H9 (cell line): ENCODE results near the gene GLRA3. TPM values are rescaled to one million over a fixed set of nuclear protein-coding genes. Genes with fewer than 3 reads are reported as not detected.

Experiments used
- DNase-seq: peaks from one replicate; pipeline ENCODE4 v3.0.0-alpha.2; 2017
- H2AFZ ChIP-seq: one replicate; pipeline ENCODE4 v1.6.1; 2013; ENCODE audit warnings: mild to moderate bottlenecking, low read length, control low read depth, moderate library complexity
- H2AK5ac ChIP-seq: 2 replicates; pipeline ENCODE4 v1.6.1; 2013; ENCODE audit warnings: low read length, control low read depth, mixed read lengths; ENCODE audit not compliant: insufficient read length
- H2BK120ac ChIP-seq: one replicate; pipeline ENCODE4 v1.6.1; 2013; ENCODE audit warnings: low read depth, mild to moderate bottlenecking, low read length, control low read depth, inconsistent platforms; ENCODE audit not compliant: poor library complexity, severe bottlenecking
- H2BK12ac ChIP-seq: 2 replicates; pipeline ENCODE4 v1.6.1; 2013; ENCODE audit warnings: low read length, control low read depth, mixed read lengths, low read depth; ENCODE audit not compliant: insufficient read length
- H2BK15ac ChIP-seq: 2 replicates; pipeline ENCODE4 v1.6.1; 2013; ENCODE audit warnings: low read depth, low read length, control low read depth
- H2BK20ac ChIP-seq: one replicate; pipeline ENCODE4 v1.6.1; 2013; ENCODE audit warnings: low read depth, mild to moderate bottlenecking, low read length, control low read depth, inconsistent platforms; ENCODE audit not compliant: poor library complexity, severe bottlenecking
- H2BK5ac ChIP-seq: 2 replicates; pipeline ENCODE4 v1.6.1; 2013; ENCODE audit warnings: low read length, control low read depth, mixed read lengths; ENCODE audit not compliant: insufficient read length
- H3K14ac ChIP-seq: 2 replicates; pipeline ENCODE4 v1.6.1; 2013; ENCODE audit warnings: low read length, control low read depth; ENCODE audit not compliant: insufficient read depth
- H3K18ac ChIP-seq: 2 replicates; pipeline ENCODE4 v1.6.1; 2013; ENCODE audit warnings: low read depth, mild to moderate bottlenecking, mixed read lengths, low read length, control low read depth; ENCODE audit not compliant: insufficient read length
- H3K23ac ChIP-seq: 2 replicates; pipeline ENCODE4 v1.6.1; 2013; ENCODE audit warnings: low read length, control low read depth, mixed read lengths, low read depth; ENCODE audit not compliant: insufficient read length
- H3K23me2 ChIP-seq: 2 replicates; pipeline ENCODE4 v1.6.1; 2013; ENCODE audit warnings: low read depth, mild to moderate bottlenecking, mixed read lengths, low read length, control low read depth; ENCODE audit not compliant: insufficient read length, poor library complexity, severe bottlenecking
- H3K27ac ChIP-seq: 2 replicates; pipeline ENCODE4 v1.5.1; 2013; ENCODE audit warnings: low read length, control low read depth, mixed read lengths, low read depth; ENCODE audit not compliant: insufficient read length
- H3K27me3 ChIP-seq: 2 replicates; pipeline ENCODE4 v1.6.1; 2013; ENCODE audit warnings: low read length, control low read depth, inconsistent platforms; ENCODE audit not compliant: insufficient read depth
- H3K4ac ChIP-seq: 2 replicates; pipeline ENCODE4 v1.6.1; 2013; ENCODE audit warnings: low read depth, mild to moderate bottlenecking, control low read depth, inconsistent platforms, low read length, moderate library complexity
- H3K4me1 ChIP-seq: 2 replicates; pipeline ENCODE4 v1.6.1; 2013; ENCODE audit warnings: low read length, control low read depth, inconsistent platforms; ENCODE audit not compliant: insufficient read depth
- H3K4me2 ChIP-seq: 2 replicates; pipeline ENCODE4 v1.6.1; 2013; ENCODE audit warnings: low read length, control low read depth, mixed read lengths; ENCODE audit not compliant: insufficient read length, insufficient read depth
- H3K56ac ChIP-seq: 2 replicates; pipeline ENCODE4 v1.6.1; 2013; ENCODE audit warnings: low read depth, mild to moderate bottlenecking, mixed read lengths, low read length, control low read depth; ENCODE audit not compliant: insufficient read length
- H3K79me1 ChIP-seq: 2 replicates; pipeline ENCODE4 v1.6.1; 2013; ENCODE audit warnings: low read depth, mild to moderate bottlenecking, moderate library complexity, low read length, control low read depth, inconsistent platforms; ENCODE audit not compliant: insufficient read depth, poor library complexity, severe bottlenecking
- H3K79me2 ChIP-seq: 2 replicates; pipeline ENCODE4 v1.6.1; 2013; ENCODE audit warnings: low read length, control low read depth, inconsistent platforms; ENCODE audit not compliant: insufficient read depth
- H3K9ac ChIP-seq: 2 replicates; pipeline ENCODE4 v1.6.1; 2013; ENCODE audit warnings: low read length, control low read depth, mixed read lengths; ENCODE audit not compliant: insufficient read length; ENCODE audit errors: extremely low read depth
- H3K9me3 ChIP-seq: one replicate; pipeline ENCODE4 v1.6.1; 2013; ENCODE audit warnings: low read depth, low read length, inconsistent platforms; ENCODE audit not compliant: control insufficient read depth
- H3T11ph ChIP-seq: one replicate; pipeline ENCODE4 v1.6.1; 2013; ENCODE audit warnings: mild to moderate bottlenecking, low read length, control low read depth, inconsistent platforms
- H4K20me1 ChIP-seq: one replicate; pipeline ENCODE4 v1.6.1; 2013; ENCODE audit not compliant: control insufficient read depth, insufficient read length, insufficient read depth
- H4K5ac ChIP-seq: 2 replicates; pipeline ENCODE4 v1.6.1; 2013; ENCODE audit warnings: low read depth, mild to moderate bottlenecking, mixed read lengths, low read length, control low read depth; ENCODE audit not compliant: insufficient read length
- H4K8ac ChIP-seq: replicated peaks from 2 replicates; pipeline ENCODE4 v1.6.1; 2013; ENCODE audit warnings: low read length, control low read depth, mixed read lengths, low read depth; ENCODE audit not compliant: insufficient read length
- H4K91ac ChIP-seq: 2 replicates; pipeline ENCODE4 v1.6.1; 2013; ENCODE audit warnings: low read depth, mild to moderate bottlenecking, moderate library complexity, mixed read lengths, low read length, control low read depth; ENCODE audit not compliant: insufficient read length
- H3K27ac Mint-ChIP-seq, 3 experiments: 2 replicates in 2 of 3; 3 replicates in 1 of 3; pipeline ENCODE4 v1.8.0; 2020 to 2021; ENCODE audit warnings: mixed read lengths in 3 of 3, mild to moderate bottlenecking in 1 of 3, moderate library complexity in 1 of 3
- H3K27me3 Mint-ChIP-seq: 2 replicates; pipeline ENCODE4 v1.8.0; 2021; ENCODE audit warnings: low read depth, mild to moderate bottlenecking, moderate library complexity, mixed read lengths
- H3K36me3 Mint-ChIP-seq, 3 experiments: 2 replicates in 2 of 3; 3 replicates in 1 of 3; pipeline ENCODE4 v1.8.0; 2020 to 2021; ENCODE audit warnings: low read depth in 3 of 3, mixed read lengths in 3 of 3; ENCODE audit not compliant: insufficient read depth in 1 of 3
- H3K4me1 Mint-ChIP-seq, 2 experiments: 2 replicates each; pipeline ENCODE4 v1.8.0; 2020; ENCODE audit warnings: mixed read lengths in 2 of 2
- H3K4me3 Mint-ChIP-seq, 2 experiments: 2 replicates in 1 of 2; 3 replicates in 1 of 2; pipeline ENCODE4 v1.8.0; 2020 to 2021; ENCODE audit warnings: mild to moderate bottlenecking in 2 of 2, mixed read lengths in 2 of 2, moderate library complexity in 1 of 2
- H3K9me3 Mint-ChIP-seq, 2 experiments: 2 replicates in 1 of 2; 3 replicates in 1 of 2; pipeline ENCODE4 v1.8.0; 2020; ENCODE audit warnings: mild to moderate bottlenecking in 2 of 2, mixed read lengths in 2 of 2, moderate library complexity in 1 of 2
- WGBS: extraction: QIAGEN DNeasy Blood & Tissue Kit; methylation state at CpG from one replicate; pipeline ENCODE4 v1.1.7; 2013; ENCODE audit warnings: missing lambda C conversion rate, low lambda C conversion rate, mixed read lengths; ENCODE audit not compliant: insufficient read length; ENCODE audit errors: extremely low coverage; 5-methylcytosine and 5-hydroxymethylcytosine counted together
- total RNA-seq: library from RNA; stranded (reverse); gene quantifications from 2 replicates; pipeline ENCODE4 v1.2.1, GENCODE V29; 2021
- TF ChIP-seq, protein P1 (sequence below): fragments of 200-600 bp; sonication (generic); conservative IDR thresholded peaks from 3 replicates; pipeline ENCODE4 v1.8.0; 2021; ENCODE audit warnings: antibody characterized with exemption, mild to moderate bottlenecking

The GLRA3 gene
- total RNA-seq, 1 experiment from 2014 or later: 0.09 TPM

GRCh38 chr4:174763454-174764104, 65.5 kb downstream of the GLRA3 start:
- no peak overlapping the region for H4K8ac ChIP-seq
- TF ChIP-seq, protein P1, sequence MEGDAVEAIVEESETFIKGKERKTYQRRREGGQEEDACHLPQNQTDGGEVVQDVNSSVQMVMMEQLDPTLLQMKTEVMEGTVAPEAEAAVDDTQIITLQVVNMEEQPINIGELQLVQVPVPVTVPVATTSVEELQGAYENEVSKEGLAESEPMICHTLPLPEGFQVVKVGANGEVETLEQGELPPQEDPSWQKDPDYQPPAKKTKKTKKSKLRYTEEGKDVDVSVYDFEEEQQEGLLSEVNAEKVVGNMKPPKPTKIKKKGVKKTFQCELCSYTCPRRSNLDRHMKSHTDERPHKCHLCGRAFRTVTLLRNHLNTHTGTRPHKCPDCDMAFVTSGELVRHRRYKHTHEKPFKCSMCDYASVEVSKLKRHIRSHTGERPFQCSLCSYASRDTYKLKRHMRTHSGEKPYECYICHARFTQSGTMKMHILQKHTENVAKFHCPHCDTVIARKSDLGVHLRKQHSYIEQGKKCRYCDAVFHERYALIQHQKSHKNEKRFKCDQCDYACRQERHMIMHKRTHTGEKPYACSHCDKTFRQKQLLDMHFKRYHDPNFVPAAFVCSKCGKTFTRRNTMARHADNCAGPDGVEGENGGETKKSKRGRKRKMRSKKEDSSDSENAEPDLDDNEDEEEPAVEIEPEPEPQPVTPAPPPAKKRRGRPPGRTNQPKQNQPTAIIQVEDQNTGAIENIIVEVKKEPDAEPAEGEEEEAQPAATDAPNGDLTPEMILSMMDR: no peak
- H3K9me3 ChIP-seq: no peaks in the 10 kb centered on the region
- H2AFZ ChIP-seq: no peak overlapping the region
- H3K4me1 Mint-ChIP-seq: peaks cover 5% of the 10 kb centered on the region in 2 experiments; a peak in 3 of 4 replicates
- WGBS: 100% methylated on average over 1 of the region's 4 CpGs
- H3K9ac ChIP-seq: no peak overlapping the region
- H2BK120ac ChIP-seq: no peak overlapping the region
- H2BK5ac ChIP-seq: no peak overlapping the region
- H3K4me3 Mint-ChIP-seq: no peak overlapping the region
- H4K20me1 ChIP-seq: no peaks in the 10 kb centered on the region
- H3K27me3 ChIP-seq: no peaks in the 10 kb centered on the region
- H3K23ac ChIP-seq: no peak overlapping the region
- DNase-seq: no peak
- no peaks in the 10 kb centered on the region for H3K36me3 Mint-ChIP-seq
- no peak overlapping the region for H3K4ac ChIP-seq
- H2BK20ac ChIP-seq: no peak overlapping the region
- no peak overlapping the region for H3K14ac ChIP-seq
- no peaks in the 10 kb centered on the region for H3K27me3 Mint-ChIP-seq
- H3K4me2 ChIP-seq: no peak overlapping the region
- H3K9me3 Mint-ChIP-seq: no peaks in the 10 kb centered on the region
- no peak overlapping the region for H3K18ac ChIP-seq
- H3K79me2 ChIP-seq: no peaks in the 10 kb centered on the region
- H2BK15ac ChIP-seq: no peak overlapping the region
- no peak overlapping the region for H4K91ac ChIP-seq
- H3K27ac Mint-ChIP-seq: peak overlapping the region in 1 of 3 experiments; percentile 5; a peak in 1 of 7 replicates
- H3K79me1 ChIP-seq: no peaks in the 10 kb centered on the region
- no peak overlapping the region for H3T11ph ChIP-seq
- H4K5ac ChIP-seq: no peak overlapping the region
- no peak overlapping the region for H3K27ac ChIP-seq
- H2AK5ac ChIP-seq: no peak overlapping the region
- H3K23me2 ChIP-seq: no peaks in the 10 kb centered on the region
- H2BK12ac ChIP-seq: no peak overlapping the region
- no peak overlapping the region for H3K56ac ChIP-seq
- no peaks in the 10 kb centered on the region for H3K4me1 ChIP-seq
